Activated naive CD4-positive, alpha-beta T cell treated with anti-CD3 and anti-CD28 coated beads, Interleukin-2, amount 10 ng/mL, durations not matched to agents 7 days and 5 days (primary cell): ENCODE data around the gene NT5M.

ENCODE experiments used
- CTCF ChIA-PET: fragments of 350-600 bp; sonication (Branson Sonifier 250); formaldehyde crosslinking; loops from one replicate; lab custom pipeline; 2021; ENCODE audit warnings: antibody characterized with exemption; lab: Charles Lee
- DNase-seq: peaks from one replicate; pipeline ENCODE4 v3.0.0-alpha.2; 2020
- H3K27ac Mint-ChIP-seq: one replicate; pipeline ENCODE4 v1.8.0; 2021; ENCODE audit warnings: mild to moderate bottlenecking, moderate library complexity, mixed read lengths
- H3K27me3 Mint-ChIP-seq: one replicate; pipeline ENCODE4 v1.8.0; 2021; ENCODE audit warnings: mild to moderate bottlenecking, mixed read lengths
- H3K36me3 Mint-ChIP-seq: one replicate; pipeline ENCODE4 v1.8.0; 2021; ENCODE audit warnings: mixed read lengths
- H3K4me1 Mint-ChIP-seq: one replicate; pipeline ENCODE4 v1.8.0; 2021; ENCODE audit warnings: mixed read lengths
- H3K4me3 Mint-ChIP-seq: one replicate; pipeline ENCODE4 v1.8.0; 2021; ENCODE audit warnings: mild to moderate bottlenecking, moderate library complexity, mixed read lengths
- H3K9me3 Mint-ChIP-seq: one replicate; pipeline ENCODE4 v1.8.0; 2021; ENCODE audit warnings: mixed read lengths

Gene NT5M

GRCh38 chr17:17314501-17315071 is 11.4 kb downstream of the NT5M start:
- CTCF ChIA-PET = interaction anchor here (0.9 to 1.7 kb wide), 2 partner anchors 44 to 172 kb away, joined by 3 to 4 read pairs; no protein-coding TSS in a partner anchor

GRCh38 chr17:17315142-17315821 is 12.1 kb downstream of the NT5M start:
- no peak for DNase-seq
- Mint-ChIP-seq H3K4me1 (peaks cover 6% of the 10 kb centered on the region), H3K9me3 (peaks cover 2% of the 10 kb centered on the region), H3K4me3 (no peak overlapping the region), H3K36me3 (peaks cover 9% of the 10 kb centered on the region), H3K27me3 (no peaks in the 10 kb centered on the region), H3K27ac (peak overlapping the region; percentile 38)
- CTCF ChIA-PET = interaction anchor here (0.9 to 1.7 kb wide), 2 partner anchors 45 to 173 kb away, joined by 3 to 4 read pairs; no protein-coding TSS in a partner anchor

More at GRCh38 chr17:17314501-17315071, 11.4 kb downstream of the NT5M start:
- Mint-ChIP-seq H3K4me3 (no peak overlapping the region), H3K4me1 (peaks cover 6% of the 10 kb centered on the region), H3K36me3 (peaks cover 13% of the 10 kb centered on the region), H3K9me3 (peaks cover 2% of the 10 kb centered on the region), H3K27ac (no peak overlapping the region), H3K27me3 (no peaks in the 10 kb centered on the region)
- no peak for DNase-seq

- H3K27ac Mint-ChIP-seq = no peak overlapping the region
- no peaks in the 10 kb centered on the region for H3K4me1 Mint-ChIP-seq
- CTCF ChIA-PET = no interaction called here
- H3K27me3 Mint-ChIP-seq = no peaks in the 10 kb centered on the region
- no peaks in the 10 kb centered on the region for H3K9me3 Mint-ChIP-seq
- no peaks in the 10 kb centered on the region for H3K36me3 Mint-ChIP-seq
- H3K4me3 Mint-ChIP-seq = no peak overlapping the region
- no peak for DNase-seq
These were observed 17.2 kb downstream of the NT5M start for GRCh38 chr17:17320188-17320910.

GRCh38 chr17:17320911-17321220 is 17.7 kb downstream of the NT5M start:
- H3K4me3 Mint-ChIP-seq = no peak overlapping the region
- DNase-seq = no peak
- H3K27ac Mint-ChIP-seq = no peak overlapping the region
- no peaks in the 10 kb centered on the region for H3K27me3 Mint-ChIP-seq
- no peaks in the 10 kb centered on the region for H3K36me3 Mint-ChIP-seq
- CTCF ChIA-PET = no interaction called here
- H3K9me3 Mint-ChIP-seq = no peaks in the 10 kb centered on the region
- H3K4me1 Mint-ChIP-seq = no peaks in the 10 kb centered on the region

- no peaks in the 10 kb centered on the region for H3K9me3 Mint-ChIP-seq
- H3K4me1 Mint-ChIP-seq = no peaks in the 10 kb centered on the region
- CTCF ChIA-PET = no interaction called here
- H3K4me3 Mint-ChIP-seq = no peak overlapping the region
- no peak overlapping the region for H3K27ac Mint-ChIP-seq
- no peaks in the 10 kb centered on the region for H3K27me3 Mint-ChIP-seq
- no peaks in the 10 kb centered on the region for H3K36me3 Mint-ChIP-seq
- no peak for DNase-seq
These were observed 18.3 kb downstream of the NT5M start for GRCh38 chr17:17321356-17322025.

- no peak for DNase-seq
- Mint-ChIP-seq H3K4me3 (no peak overlapping the region), H3K27ac (no peak overlapping the region), H3K27me3 (no peaks in the 10 kb centered on the region), H3K4me1 (no peaks in the 10 kb centered on the region), H3K9me3 (no peaks in the 10 kb centered on the region), H3K36me3 (no peaks in the 10 kb centered on the region)
- CTCF ChIA-PET = no interaction called here
These were observed 19.6 kb downstream of the NT5M start for GRCh38 chr17:17322516-17323510.

- DNase-seq = no peak
- no peaks in the 10 kb centered on the region for H3K27me3 Mint-ChIP-seq
- H3K4me3 Mint-ChIP-seq = no peak overlapping the region
- H3K9me3 Mint-ChIP-seq = no peaks in the 10 kb centered on the region
- CTCF ChIA-PET = interaction anchor here (0.6 kb wide), 1 partner anchor 54 kb away, joined by 3 read pairs; no protein-coding TSS in a partner anchor
- H3K36me3 Mint-ChIP-seq = no peaks in the 10 kb centered on the region
- no peak overlapping the region for H3K27ac Mint-ChIP-seq
- H3K4me1 Mint-ChIP-seq = no peaks in the 10 kb centered on the region
These were observed 21.4 kb downstream of the NT5M start for GRCh38 chr17:17324616-17325015.

GRCh38 chr17:17325228-17325627 is 22.1 kb downstream of the NT5M start:
- H3K4me3 Mint-ChIP-seq = no peak overlapping the region
- no peak overlapping the region for H3K27ac Mint-ChIP-seq
- H3K9me3 Mint-ChIP-seq = no peaks in the 10 kb centered on the region
- no peaks in the 10 kb centered on the region for H3K36me3 Mint-ChIP-seq
- no peak for DNase-seq
- CTCF ChIA-PET = interaction anchor here (0.6 kb wide), 1 partner anchor 55 kb away, joined by 3 read pairs; no protein-coding TSS in a partner anchor
- no peaks in the 10 kb centered on the region for H3K27me3 Mint-ChIP-seq
- no peaks in the 10 kb centered on the region for H3K4me1 Mint-ChIP-seq

- Mint-ChIP-seq H3K9me3 (no peaks in the 10 kb centered on the region), H3K36me3 (no peaks in the 10 kb centered on the region), H3K4me1 (no peaks in the 10 kb centered on the region), H3K27me3 (no peaks in the 10 kb centered on the region), H3K27ac (no peak overlapping the region), H3K4me3 (no peak overlapping the region)
- CTCF ChIA-PET = no interaction called here
- DNase-seq = no peak
These were observed 22.6 kb downstream of the NT5M start for GRCh38 chr17:17325816-17326215.

GRCh38 chr17:17326275-17326875 is 23.2 kb downstream of the NT5M start:
- Mint-ChIP-seq H3K27me3 (no peaks in the 10 kb centered on the region), H3K4me3 (no peak overlapping the region), H3K9me3 (no peaks in the 10 kb centered on the region), H3K36me3 (no peaks in the 10 kb centered on the region), H3K27ac (no peak overlapping the region), H3K4me1 (no peaks in the 10 kb centered on the region)
- CTCF ChIA-PET = no interaction called here
- no peak for DNase-seq

GRCh38 chr17:17328251-17328650 is 25.1 kb downstream of the NT5M start:
- H3K4me1 Mint-ChIP-seq = no peaks in the 10 kb centered on the region
- DNase-seq = no peak
- H3K27ac Mint-ChIP-seq = no peak overlapping the region
- H3K27me3 Mint-ChIP-seq = no peaks in the 10 kb centered on the region
- H3K36me3 Mint-ChIP-seq = no peaks in the 10 kb centered on the region
- no peak overlapping the region for H3K4me3 Mint-ChIP-seq
- CTCF ChIA-PET = interaction anchor here (0.6 kb wide), 1 partner anchor 853 kb away, joined by 3 read pairs; no protein-coding TSS in a partner anchor
- no peaks in the 10 kb centered on the region for H3K9me3 Mint-ChIP-seq

GRCh38 chr17:17341452-17341851 is 38.3 kb downstream of the NT5M start:
- no peak overlapping the region for H3K4me3 Mint-ChIP-seq
- H3K36me3 Mint-ChIP-seq = no peaks in the 10 kb centered on the region

More at GRCh38 chr17:17341452-17341851, 38.3 kb downstream of the NT5M start:
- no peak overlapping the region for H3K27ac Mint-ChIP-seq
- CTCF ChIA-PET = no interaction called here
- H3K9me3 Mint-ChIP-seq = no peaks in the 10 kb centered on the region
- no peaks in the 10 kb centered on the region for H3K4me1 Mint-ChIP-seq
- no peaks in the 10 kb centered on the region for H3K27me3 Mint-ChIP-seq
- no peak for DNase-seq
